Activated naive CD4-positive, alpha-beta T cell treated with anti-CD3 and anti-CD28 coated beads, Interleukin-2, amount 50 U/mL, for 24 hours (primary cell): ENCODE data around the gene RNF169.

ENCODE experiments used
- H3K27ac Mint-ChIP-seq: one replicate; pipeline ENCODE4 v1.8.0; 2021; ENCODE audit warnings: mild to moderate bottlenecking, mixed read lengths
- H3K27me3 Mint-ChIP-seq: one replicate; pipeline ENCODE4 v1.8.0; 2021; ENCODE audit warnings: mixed read lengths
- H3K36me3 Mint-ChIP-seq: one replicate; pipeline ENCODE4 v1.8.0; 2021; ENCODE audit warnings: mixed read lengths
- H3K4me1 Mint-ChIP-seq: one replicate; pipeline ENCODE4 v1.8.0; 2021; ENCODE audit warnings: mixed read lengths
- H3K4me3 Mint-ChIP-seq: one replicate; pipeline ENCODE4 v1.8.0; 2021; ENCODE audit warnings: mild to moderate bottlenecking, mixed read lengths
- H3K9me3 Mint-ChIP-seq: one replicate; pipeline ENCODE4 v1.8.0; 2021; ENCODE audit warnings: mixed read lengths

RNF169 gene

DNA sequence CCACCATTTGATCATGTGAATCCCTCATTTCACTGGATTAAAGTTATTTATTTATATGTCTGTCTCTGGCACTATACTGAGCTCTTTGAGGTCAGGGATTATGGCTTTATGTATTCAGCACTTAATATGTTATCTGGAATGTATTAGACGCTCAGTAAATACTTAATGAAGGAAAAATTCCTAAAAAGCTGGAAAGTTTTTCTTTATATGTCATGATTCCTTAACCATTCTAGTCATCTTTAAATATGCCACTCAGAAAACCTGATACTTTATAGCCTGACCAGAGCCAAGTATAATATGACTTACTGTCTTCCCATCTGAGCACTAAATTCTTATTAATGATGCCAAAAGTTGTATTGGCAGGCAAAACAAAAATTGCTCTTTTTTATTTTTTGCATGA is 27.1 kb downstream of the RNF169 start:
- H3K4me1 Mint-ChIP-seq: peaks cover 49% of the 10 kb centered on the region

DNA sequence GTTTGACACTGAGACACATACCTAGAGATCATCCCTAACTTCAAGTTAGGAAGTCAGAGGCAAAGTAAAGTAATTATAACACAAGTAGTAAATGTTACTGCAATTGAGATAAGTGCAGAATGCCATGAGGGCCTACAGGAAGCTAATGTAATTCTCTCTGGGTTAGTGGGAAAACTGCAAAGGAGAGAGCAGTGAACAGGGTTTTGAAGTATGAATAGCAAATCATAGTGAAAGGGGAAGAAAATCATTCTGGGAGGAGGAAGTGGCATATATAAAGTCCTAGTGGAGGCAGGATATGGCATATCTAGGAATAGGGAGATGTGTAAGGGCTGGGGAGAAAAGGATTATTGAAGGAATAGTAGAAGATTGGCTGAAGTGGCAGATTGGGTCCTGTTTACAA is 27.9 kb downstream of the RNF169 start:
- Mint-ChIP-seq H3K27ac (no peak overlapping the region), H3K4me1 (peaks cover 49% of the 10 kb centered on the region), H3K9me3 (no peaks in the 10 kb centered on the region), H3K4me3 (no peak overlapping the region), H3K36me3 (peaks cover 10% of the 10 kb centered on the region), H3K27me3 (no peaks in the 10 kb centered on the region)

More for the DNA sequence above, 27.1 kb downstream of the RNF169 start:
- peaks cover 10% of the 10 kb centered on the region for H3K36me3 Mint-ChIP-seq
- no peak overlapping the region for H3K27ac Mint-ChIP-seq
- H3K4me3 Mint-ChIP-seq: no peak overlapping the region
- H3K9me3 Mint-ChIP-seq: no peaks in the 10 kb centered on the region
- H3K27me3 Mint-ChIP-seq: no peaks in the 10 kb centered on the region

DNA sequence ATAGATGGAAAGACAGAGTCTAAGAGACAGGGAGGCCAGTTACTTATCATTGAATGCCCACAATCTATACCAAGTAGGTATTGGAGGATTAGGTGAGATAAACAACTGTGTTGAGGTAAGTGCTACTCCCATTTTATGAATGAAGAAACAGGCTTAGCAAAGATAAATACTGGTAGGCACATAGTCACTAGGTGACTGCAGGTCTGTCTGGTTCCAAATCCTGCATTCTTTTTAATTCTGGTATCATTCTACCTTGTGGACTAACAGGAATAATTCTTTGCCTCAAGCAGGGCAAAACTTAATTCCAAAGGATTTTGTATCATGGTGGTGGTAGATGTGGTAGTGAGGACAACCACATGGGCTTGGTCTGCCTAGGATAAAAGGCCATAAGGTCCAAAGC is 28.4 kb downstream of the RNF169 start:
- H3K4me3 Mint-ChIP-seq: no peak overlapping the region
- peaks cover 10% of the 10 kb centered on the region for H3K36me3 Mint-ChIP-seq
- no peaks in the 10 kb centered on the region for H3K9me3 Mint-ChIP-seq
- H3K27me3 Mint-ChIP-seq: no peaks in the 10 kb centered on the region
- no peak overlapping the region for H3K27ac Mint-ChIP-seq
- H3K4me1 Mint-ChIP-seq: peaks cover 49% of the 10 kb centered on the region

DNA sequence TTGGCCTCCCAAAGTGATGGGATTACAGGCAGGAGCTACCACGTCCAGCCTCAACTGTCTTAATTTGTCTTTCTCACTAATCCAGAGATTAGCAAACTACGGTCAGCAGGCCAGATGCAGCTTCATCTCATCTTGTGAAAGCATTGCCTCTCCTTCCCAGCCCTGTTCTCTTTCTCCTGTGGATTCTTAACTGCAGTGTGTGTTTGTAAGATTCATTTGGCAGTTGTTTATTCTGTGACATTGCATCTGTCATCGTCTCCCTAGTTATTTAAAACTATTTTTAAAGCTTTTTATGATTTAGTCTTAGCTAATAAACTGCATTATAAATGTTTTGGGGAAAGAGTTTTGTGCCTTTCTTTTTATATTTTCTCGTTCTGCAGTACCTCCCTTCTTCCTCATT is 29.2 kb downstream of the RNF169 start:
- H3K36me3 Mint-ChIP-seq: peaks cover 10% of the 10 kb centered on the region
- H3K27me3 Mint-ChIP-seq: no peaks in the 10 kb centered on the region
- H3K27ac Mint-ChIP-seq: peak overlapping the region; percentile 30
- peaks cover 44% of the 10 kb centered on the region for H3K4me1 Mint-ChIP-seq
- H3K4me3 Mint-ChIP-seq: no peak overlapping the region
- H3K9me3 Mint-ChIP-seq: no peaks in the 10 kb centered on the region

DNA sequence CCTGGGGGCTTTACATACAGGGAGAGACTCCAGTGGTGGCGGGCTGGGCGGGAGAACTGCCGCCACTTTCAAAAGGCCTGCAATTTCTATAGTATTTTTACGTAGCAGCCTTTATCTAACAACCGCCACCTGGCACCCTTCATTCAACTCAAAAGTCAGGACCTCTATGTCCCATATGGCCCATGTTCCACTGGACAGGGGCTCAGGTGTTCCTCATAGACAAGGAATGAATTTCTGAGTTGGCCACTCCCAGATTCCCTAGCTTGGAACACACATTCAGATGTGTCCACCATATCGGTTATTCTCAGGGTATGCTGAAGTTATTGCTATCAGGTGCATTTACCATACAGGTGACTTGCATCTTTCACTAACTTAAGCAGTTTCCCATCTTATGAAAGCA is 29.9 kb downstream of the RNF169 start:
- Mint-ChIP-seq H3K4me1 (peaks cover 38% of the 10 kb centered on the region), H3K4me3 (no peak overlapping the region)

DNA sequence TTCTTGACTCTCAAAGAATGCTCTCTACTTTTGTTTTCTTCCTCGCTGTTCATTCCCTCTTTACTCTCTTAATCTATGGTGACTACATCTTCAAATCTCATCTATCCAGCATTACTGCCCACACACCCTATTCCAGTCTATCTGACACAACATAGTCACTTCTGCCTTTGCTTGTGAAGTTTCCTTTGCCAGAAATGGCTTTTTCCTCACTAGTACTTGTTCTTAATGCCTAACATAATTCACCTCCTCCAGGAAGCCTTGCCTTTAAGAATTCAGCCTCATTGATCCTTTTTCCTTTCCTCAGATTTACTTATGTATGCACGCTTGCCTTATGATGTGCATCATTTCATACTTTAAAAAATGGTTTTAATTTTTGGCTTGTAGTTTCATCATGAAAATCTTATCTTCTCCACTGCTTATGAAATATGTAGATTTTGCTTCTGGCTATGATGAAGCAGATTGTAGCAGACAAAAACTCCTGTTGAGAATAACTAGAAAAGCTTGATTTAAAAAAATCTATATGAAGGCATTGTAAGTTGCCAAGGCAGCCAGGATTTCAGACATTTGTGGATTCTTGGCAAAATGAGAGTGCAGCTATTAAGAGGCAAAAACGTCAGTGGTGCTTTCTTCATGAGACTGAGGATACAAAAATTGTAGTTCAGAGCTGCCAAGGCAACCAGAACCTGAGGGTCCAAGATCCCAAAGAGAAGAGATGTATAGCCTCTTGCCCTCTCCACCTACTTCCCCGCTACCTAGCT is 31.8 kb downstream of the RNF169 start:
- Mint-ChIP-seq H3K4me1 (peaks cover 26% of the 10 kb centered on the region), H3K36me3 (peaks cover 8% of the 10 kb centered on the region), H3K9me3 (no peaks in the 10 kb centered on the region), H3K27me3 (no peaks in the 10 kb centered on the region), H3K27ac (no peak overlapping the region), H3K4me3 (no peak overlapping the region)

More for the DNA sequence above, 29.9 kb downstream of the RNF169 start:
- Mint-ChIP-seq H3K27me3 (no peaks in the 10 kb centered on the region), H3K9me3 (no peaks in the 10 kb centered on the region), H3K27ac (no peak overlapping the region), H3K36me3 (peaks cover 10% of the 10 kb centered on the region)

DNA sequence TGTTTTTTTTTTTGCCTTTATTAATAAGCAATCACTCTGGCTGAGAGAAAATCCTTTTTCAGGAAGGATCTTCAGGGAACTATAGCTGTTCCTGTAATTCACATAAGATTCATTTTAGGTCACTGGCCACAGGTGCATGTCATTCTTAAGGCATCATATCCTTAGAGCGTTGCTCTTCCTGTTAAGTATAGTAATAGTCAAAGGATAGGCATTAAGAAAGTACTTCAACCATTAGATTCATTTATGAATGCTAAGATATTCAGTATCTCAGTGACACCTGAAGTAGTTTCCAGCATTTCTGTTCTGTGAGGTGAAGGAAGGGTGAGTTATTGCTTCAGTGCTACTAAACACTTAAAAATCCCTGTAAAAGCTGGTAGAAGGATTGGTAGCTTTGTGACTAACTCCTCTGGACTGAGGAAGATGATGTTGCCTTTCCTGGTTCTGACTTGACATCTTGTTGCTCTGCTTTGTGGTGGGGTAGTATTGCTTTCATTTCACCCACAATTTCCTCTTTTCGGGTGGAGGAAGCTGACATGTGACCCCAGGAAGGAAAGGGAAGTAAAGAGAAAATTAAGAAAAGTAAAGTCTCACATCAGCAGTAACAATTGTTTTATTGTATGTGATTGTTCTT is 34.7 kb downstream of the RNF169 start:
- no peaks in the 10 kb centered on the region for H3K9me3 Mint-ChIP-seq
- peaks cover 3% of the 10 kb centered on the region for H3K36me3 Mint-ChIP-seq
- no peaks in the 10 kb centered on the region for H3K27me3 Mint-ChIP-seq
- peak overlapping the region; percentile 47 for H3K4me3 Mint-ChIP-seq
- peaks cover 14% of the 10 kb centered on the region for H3K4me1 Mint-ChIP-seq
- peak overlapping the region; percentile 66 for H3K27ac Mint-ChIP-seq

DNA sequence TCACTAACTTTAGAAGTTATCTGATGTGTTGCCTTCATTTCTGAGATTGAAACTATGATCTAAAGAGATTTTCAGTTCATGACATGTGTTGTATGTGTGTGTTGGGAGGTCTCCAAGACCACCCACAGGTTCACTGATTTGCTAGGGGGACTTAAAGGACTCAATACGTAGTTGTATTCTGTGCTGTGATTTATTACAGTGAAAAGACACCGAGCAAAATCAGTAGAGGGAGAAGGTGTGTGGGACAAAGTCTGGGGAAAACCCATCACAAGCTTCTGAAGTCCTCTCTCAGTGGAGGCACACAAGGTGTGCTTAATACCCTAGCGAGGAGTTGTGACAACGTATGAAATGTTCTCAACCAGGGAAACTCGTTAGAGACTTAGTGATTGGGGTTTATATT is 35.6 kb downstream of the RNF169 start:
- no peak overlapping the region for H3K27ac Mint-ChIP-seq
- H3K4me1 Mint-ChIP-seq: peaks cover 11% of the 10 kb centered on the region
- H3K27me3 Mint-ChIP-seq: no peaks in the 10 kb centered on the region
- no peak overlapping the region for H3K4me3 Mint-ChIP-seq
- peaks cover 4% of the 10 kb centered on the region for H3K36me3 Mint-ChIP-seq
- H3K9me3 Mint-ChIP-seq: no peaks in the 10 kb centered on the region

DNA sequence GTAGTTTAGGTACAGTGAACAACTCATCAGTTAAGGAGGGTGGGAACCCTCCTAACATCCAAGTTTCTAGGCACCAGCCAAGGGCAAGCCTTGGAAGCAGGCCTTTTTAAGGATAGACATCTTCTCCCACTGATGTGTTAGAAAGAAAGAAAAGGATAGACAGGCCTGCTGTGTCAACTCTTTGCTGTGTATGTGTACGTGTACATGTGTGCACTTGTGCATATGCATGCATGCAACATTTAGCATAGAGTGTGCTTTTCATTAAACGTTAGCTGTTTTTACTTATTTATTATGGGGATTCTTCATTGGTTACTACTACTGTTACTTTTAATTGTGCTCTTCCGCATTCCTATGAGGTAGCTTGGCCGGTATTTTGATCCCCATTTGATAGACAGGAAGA is 36.1 kb downstream of the RNF169 start:
- H3K27me3 Mint-ChIP-seq: no peaks in the 10 kb centered on the region
- no peaks in the 10 kb centered on the region for H3K9me3 Mint-ChIP-seq
- peaks cover 10% of the 10 kb centered on the region for H3K4me1 Mint-ChIP-seq
- H3K27ac Mint-ChIP-seq: no peak overlapping the region
- H3K4me3 Mint-ChIP-seq: no peak overlapping the region
- peaks cover 8% of the 10 kb centered on the region for H3K36me3 Mint-ChIP-seq

DNA sequence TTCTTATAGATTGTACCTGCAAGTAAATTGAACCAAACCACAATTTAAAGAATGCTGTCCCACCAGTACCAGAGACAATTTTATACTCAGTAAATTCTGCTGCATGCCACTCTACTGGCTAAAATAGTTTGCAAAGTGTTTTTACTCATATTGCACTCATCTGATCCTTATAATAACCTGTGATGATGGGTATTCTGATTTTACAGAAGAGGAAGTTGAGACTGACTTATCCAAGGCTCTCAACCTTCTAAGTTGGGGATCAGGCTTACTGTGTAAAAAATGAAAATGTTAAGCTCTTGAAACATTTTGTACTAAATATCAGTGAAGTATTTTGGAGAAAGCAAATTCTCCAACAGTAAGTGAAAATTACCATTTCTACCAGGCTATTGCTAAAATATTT is 37.9 kb downstream of the RNF169 start:
- H3K36me3 Mint-ChIP-seq: peaks cover 17% of the 10 kb centered on the region
- no peak overlapping the region for H3K4me3 Mint-ChIP-seq
- no peaks in the 10 kb centered on the region for H3K9me3 Mint-ChIP-seq
- peaks cover 10% of the 10 kb centered on the region for H3K4me1 Mint-ChIP-seq
- no peaks in the 10 kb centered on the region for H3K27me3 Mint-ChIP-seq
- H3K27ac Mint-ChIP-seq: no peak overlapping the region

DNA sequence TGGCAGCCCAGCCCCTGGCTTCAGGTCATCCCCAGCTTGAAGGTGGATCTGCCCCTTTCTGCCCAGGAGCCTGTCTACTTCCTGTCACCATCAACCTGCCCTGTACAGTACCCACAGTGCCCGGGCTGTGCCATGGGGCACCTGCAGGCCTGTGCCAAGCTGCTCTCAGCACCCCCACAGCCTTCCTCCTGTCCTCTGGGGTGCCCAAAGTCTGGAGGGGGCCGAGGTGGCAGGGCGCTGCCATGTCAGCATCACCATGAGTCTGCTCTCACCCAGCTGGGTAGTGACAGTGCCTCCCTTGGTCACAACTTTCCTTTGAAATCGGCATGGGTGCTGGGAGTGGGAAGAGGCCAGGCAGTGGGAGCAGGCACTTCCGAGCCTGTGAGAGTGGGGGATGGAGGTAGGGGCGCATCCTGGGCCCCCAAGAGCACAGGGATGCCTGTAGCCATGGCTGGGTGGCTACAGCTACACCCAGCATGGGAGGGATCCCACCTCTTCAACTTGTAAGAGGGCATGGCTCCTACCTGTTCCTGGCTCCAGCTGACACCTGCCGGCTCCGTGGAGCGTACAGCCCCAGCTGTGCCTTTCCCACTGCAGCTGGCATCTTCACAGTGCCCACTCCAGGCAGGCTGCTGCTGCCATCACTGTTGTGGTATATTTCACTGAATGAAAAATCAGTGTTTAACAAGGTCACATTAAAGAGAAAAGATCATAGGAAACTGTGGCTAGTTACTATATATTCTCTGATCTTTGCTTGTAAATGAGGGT is 42.9 kb downstream of the RNF169 start:
- no peak overlapping the region for H3K4me3 Mint-ChIP-seq
- H3K36me3 Mint-ChIP-seq: peaks cover 39% of the 10 kb centered on the region
- H3K4me1 Mint-ChIP-seq: peaks cover 10% of the 10 kb centered on the region
- H3K27ac Mint-ChIP-seq: no peak overlapping the region
- no peaks in the 10 kb centered on the region for H3K9me3 Mint-ChIP-seq
- H3K27me3 Mint-ChIP-seq: no peaks in the 10 kb centered on the region

DNA sequence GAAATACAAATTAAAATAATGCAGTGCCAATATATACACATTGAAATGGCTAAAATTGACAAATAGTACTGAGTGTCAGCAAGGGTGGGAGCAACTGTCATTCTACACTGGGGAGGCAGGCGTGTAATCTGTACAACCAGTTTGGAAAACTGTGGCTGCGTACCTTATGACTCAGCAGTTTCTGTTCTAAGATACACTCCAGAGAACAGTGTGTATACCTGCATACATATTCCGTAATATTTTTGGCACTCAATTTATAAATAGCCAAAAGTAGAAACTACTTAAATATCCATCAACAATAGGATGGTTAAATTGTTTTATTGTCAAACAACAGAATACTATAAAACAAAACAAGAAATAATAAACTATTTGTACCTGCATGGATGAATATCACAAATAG is 57.6 kb downstream of the RNF169 start:
- Mint-ChIP-seq H3K9me3 (no peaks in the 10 kb centered on the region), H3K27ac (no peak overlapping the region), H3K27me3 (no peaks in the 10 kb centered on the region)

DNA sequence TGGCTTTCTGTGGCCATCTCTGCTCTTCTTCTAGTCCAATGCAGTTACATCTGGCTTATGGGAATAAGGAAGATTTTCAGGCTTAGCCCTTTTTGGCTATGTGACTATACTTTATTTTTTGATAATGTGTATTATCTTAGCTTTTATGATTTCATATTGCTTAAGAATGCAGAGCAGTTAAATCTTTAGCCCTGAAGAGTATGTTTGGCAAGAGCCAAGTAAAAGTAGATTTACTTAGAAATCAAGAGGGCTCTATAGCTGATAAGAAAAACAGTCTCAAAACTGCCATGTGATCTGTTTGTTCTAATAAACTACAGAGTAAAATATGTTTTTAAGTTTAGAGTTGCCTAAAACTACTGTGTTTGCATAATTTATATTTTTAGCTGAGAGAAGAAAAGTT is 61.2 kb downstream of the RNF169 start:
- peaks cover 17% of the 10 kb centered on the region for H3K36me3 Mint-ChIP-seq
- no peak overlapping the region for H3K4me3 Mint-ChIP-seq
- H3K27me3 Mint-ChIP-seq: no peaks in the 10 kb centered on the region
- peaks cover 31% of the 10 kb centered on the region for H3K4me1 Mint-ChIP-seq
- H3K9me3 Mint-ChIP-seq: no peaks in the 10 kb centered on the region
- no peak overlapping the region for H3K27ac Mint-ChIP-seq

More for the DNA sequence above, 57.6 kb downstream of the RNF169 start:
- Mint-ChIP-seq H3K4me3 (no peak overlapping the region), H3K36me3 (peaks cover 14% of the 10 kb centered on the region), H3K4me1 (peaks cover 42% of the 10 kb centered on the region)

DNA sequence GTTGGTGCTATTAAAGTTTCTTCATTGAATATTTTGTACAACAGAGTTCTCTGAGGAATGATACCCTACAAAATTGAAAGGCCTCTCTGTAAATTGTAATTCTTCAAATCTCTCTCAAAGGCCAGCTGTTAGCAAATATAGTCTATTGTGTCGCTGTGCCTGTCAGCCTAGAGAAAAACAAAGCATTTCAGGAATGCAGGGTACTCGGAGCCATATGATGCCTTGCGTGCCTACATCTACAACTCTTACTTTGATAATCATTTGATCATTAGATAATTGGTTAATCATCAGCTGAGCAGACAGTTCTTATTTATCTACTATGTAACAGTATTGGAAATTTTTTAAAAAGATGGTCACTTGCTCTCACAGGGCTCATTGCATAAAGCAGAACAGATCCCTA is 67.3 kb downstream of the RNF169 start:
- H3K27me3 Mint-ChIP-seq: no peaks in the 10 kb centered on the region
- H3K4me3 Mint-ChIP-seq: no peak overlapping the region
- H3K4me1 Mint-ChIP-seq: peaks cover 52% of the 10 kb centered on the region
- H3K9me3 Mint-ChIP-seq: no peaks in the 10 kb centered on the region
- H3K36me3 Mint-ChIP-seq: peaks cover 47% of the 10 kb centered on the region
- no peak overlapping the region for H3K27ac Mint-ChIP-seq

DNA sequence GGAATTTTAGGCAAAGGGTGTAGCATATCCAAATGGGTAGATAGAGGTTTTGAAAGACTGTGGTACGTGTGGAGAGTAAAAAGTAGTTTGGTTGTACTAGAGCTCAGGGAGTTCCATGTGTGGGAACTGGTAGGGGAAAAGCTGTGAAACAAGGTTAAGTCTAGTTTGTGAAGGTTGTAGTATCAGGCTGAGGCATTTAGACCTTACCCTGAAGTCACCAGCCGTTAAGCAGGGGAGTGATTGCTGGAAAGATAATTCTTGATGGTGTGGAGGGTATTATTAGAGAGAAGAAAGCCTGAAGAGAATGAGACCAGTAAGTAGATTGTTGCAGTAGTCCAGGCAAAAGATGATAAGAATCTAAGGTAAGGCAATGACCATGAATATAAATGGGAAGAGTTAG is 68.0 kb downstream of the RNF169 start:
- H3K4me3 Mint-ChIP-seq: no peak overlapping the region
- H3K27ac Mint-ChIP-seq: no peak overlapping the region
- peaks cover 50% of the 10 kb centered on the region for H3K36me3 Mint-ChIP-seq
- peaks cover 54% of the 10 kb centered on the region for H3K4me1 Mint-ChIP-seq
- H3K9me3 Mint-ChIP-seq: no peaks in the 10 kb centered on the region
- no peaks in the 10 kb centered on the region for H3K27me3 Mint-ChIP-seq
